GM12872 (cell line): Measurements from ENCODE around the gene LEF1.
A peak's percentile ranks its signal among the peaks of the same experiment; 100 is the strongest.

ENCODE experiments used
- TF ChIP-seq, protein P1 (sequence below): IDR thresholded peaks from 3 replicates; pipeline ENCODE4 v1.5.1; 2011; ENCODE audit warnings: low read depth, mild to moderate bottlenecking, low read length, moderate library complexity; ENCODE audit not compliant: insufficient read depth

Gene LEF1

DNA sequence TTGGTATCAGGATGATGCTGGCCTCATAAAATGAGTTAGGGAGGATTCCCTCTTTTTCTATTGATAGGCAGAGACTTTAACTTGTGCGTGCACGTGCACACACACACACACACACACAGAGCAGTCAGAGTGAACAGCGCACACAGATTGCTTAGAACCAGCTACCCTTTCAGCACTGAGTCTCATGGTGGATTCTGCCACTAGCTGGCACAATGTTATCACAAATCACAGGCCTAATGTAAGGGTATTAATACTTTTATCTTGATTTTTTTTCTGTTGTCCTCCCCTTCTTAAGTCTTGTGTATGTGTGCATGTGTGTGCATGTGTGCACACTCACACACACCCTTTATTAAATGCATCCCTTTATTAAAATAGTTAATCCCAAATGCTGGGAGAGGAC is 125.8 kb downstream of the LEF1 start:
- TF ChIP-seq, protein P1, sequence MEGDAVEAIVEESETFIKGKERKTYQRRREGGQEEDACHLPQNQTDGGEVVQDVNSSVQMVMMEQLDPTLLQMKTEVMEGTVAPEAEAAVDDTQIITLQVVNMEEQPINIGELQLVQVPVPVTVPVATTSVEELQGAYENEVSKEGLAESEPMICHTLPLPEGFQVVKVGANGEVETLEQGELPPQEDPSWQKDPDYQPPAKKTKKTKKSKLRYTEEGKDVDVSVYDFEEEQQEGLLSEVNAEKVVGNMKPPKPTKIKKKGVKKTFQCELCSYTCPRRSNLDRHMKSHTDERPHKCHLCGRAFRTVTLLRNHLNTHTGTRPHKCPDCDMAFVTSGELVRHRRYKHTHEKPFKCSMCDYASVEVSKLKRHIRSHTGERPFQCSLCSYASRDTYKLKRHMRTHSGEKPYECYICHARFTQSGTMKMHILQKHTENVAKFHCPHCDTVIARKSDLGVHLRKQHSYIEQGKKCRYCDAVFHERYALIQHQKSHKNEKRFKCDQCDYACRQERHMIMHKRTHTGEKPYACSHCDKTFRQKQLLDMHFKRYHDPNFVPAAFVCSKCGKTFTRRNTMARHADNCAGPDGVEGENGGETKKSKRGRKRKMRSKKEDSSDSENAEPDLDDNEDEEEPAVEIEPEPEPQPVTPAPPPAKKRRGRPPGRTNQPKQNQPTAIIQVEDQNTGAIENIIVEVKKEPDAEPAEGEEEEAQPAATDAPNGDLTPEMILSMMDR: peak; percentile 15; the same call in 1 of the 3 replicates

DNA sequence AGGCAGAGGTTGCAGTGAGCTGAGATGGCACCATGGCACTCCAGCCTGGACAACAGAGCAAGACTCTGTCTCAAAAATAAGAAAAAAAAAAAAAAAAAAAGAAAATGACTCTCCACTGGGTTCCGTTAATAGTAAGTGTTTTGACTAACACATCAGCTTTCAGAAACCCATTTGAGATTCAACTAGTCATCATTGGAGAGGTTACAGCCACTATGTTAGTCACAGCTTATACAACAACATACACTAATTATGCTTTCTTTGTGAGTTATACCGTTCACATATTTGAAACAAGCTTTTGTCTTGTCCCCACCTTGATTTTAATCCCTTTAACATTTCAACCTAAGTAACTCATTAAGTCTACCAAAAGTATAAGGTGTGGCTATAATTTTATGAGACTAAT is 130.8 kb downstream of the LEF1 start:
- TF ChIP-seq, protein P1: no peak

DNA sequence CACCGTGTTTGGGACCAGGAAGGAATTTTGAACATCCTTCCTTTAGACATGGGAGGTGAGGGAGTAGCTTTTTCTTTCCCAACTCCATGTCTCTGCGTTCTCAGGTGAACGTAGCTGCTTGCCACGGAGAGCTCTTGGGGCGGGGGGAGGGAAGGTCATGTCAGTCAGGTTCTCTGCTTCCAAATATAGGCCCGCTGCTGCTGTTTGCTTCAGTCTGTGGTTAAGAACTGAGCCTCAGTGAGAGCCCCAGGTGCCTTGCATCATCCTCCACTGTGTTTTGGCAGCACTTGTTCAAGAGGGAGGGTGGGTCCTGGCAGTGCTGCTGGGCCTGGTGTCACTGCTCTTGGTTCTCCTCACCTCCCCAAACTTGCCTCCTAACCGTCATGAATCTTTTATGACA is 132.5 kb downstream of the LEF1 start:
- TF ChIP-seq, protein P1: no peak

DNA sequence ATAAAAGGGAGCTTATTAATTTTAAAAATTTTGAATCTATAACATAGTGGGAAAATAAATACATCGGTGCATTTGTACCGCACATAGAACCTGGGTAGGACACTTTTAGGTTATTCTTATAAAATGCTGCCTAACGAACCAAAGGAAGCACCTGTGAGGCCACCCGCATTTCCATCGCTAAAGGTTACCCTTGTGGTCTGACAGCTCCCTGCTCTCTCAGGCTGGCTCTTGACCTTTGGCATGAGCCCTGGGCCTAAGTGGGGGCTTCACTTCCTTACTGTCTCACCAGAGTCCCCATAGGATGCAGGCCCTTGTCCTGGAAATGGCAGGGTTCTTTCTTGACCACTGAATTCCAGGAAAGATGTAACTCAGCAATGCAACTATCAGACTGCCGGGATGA is 133.0 kb downstream of the LEF1 start:
- TF ChIP-seq, protein P1: no peak

DNA sequence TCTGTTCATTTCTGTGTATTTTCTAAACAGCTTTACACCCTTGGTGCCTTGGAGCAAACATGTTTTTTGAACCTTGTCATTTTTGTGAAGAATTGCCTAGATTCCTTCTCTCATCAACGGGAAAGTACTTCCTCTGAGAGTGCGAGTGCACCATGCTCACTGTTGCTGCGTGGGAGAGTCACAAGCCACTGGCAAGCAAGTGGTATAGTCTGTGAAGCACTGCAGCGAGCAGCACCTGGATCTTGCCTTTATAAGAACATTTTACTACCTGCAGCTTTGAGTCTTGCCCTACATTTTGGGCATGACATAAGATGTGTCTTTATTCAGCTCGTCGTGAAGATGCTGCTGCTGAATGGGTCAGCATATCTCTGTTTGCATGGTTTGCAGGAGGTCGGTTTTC is 134.2 kb downstream of the LEF1 start:
- TF ChIP-seq, protein P1: no peak

DNA sequence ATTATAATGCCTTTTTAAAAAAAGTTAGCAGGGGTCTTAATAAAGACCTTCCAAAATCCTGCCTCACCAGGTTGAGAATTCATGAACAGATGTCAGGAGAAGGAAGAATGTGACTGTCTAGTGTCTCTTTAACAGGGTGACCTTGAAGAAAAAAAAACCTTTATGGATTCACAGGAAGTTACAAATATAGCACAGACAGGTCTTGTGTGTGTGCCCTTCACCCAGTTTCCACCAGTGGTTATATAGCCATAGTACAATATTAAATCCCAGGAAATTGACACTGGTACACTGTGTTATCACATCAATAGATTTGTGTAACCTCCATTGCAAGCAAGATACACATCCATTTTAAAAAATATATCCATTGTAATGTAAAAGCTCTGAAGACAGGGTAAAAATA is 135.4 kb downstream of the LEF1 start:
- TF ChIP-seq, protein P1: no peak

DNA sequence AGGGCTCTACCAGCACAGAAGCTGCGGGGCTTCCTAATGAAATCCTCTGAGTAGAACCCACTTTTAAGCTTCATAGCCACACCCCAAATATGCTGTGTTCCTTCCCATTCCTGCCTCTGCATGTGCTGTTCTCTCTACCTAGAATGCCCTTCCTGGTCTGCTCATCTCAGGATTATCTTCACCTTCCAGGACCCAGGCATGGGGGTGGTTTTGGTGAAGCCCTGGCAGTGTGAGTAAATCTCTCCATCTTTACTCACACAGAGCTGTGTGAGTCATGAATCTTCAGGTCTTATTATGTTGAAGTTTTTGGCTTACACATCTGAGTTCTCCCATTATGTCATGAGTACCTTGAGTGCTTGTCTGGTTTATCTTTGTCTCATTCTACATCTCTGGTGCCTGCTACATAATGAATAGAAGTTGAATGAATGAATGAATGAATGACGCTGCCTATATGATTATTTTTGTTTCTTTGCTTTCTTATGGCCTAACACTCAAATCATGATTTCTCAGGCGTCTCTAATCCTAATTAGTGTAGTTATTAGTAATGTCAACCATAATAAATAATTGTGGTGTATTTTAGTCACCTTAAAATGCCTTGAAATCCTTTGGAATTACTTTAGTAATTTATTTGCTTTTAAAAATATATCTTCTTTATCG is 137.2 kb downstream of the LEF1 start:
- TF ChIP-seq, protein P1: no peak
